ENCODE results near the gene KRT78. TPM values are rescaled to one million over a fixed set of nuclear protein-coding genes. Genes with fewer than 3 reads are reported as not detected.
A peak's percentile ranks its signal among the peaks of the same experiment; 100 is the strongest.

KRT78 gene
- total RNA-seq, 2 donors from 2014 or later = not detected

GRCh38 chr12:52847335-52848102 lies 1.3 kb downstream of the KRT78 start:
- intact Hi-C loops (cut with DNase I, micrococcal nuclease) = no loop called here
- ATAC-seq (no peak), DNase-seq (no peak)

GRCh38 chr12:52846356-52846970 lies 2.3 kb downstream of the KRT78 start:
- intact Hi-C loops (cut with DNase I, micrococcal nuclease) = no loop called here
- ATAC-seq (no peak), DNase-seq (no peak)

- DNase-seq = no peak
- ATAC-seq = no peak
- intact Hi-C loops (cut with DNase I, micrococcal nuclease) = no loop called here
Observed at GRCh38 chr12:52845946-52846345, 2.8 kb downstream of the KRT78 start.

- no peak for DNase-seq
- no peak for ATAC-seq
- intact Hi-C loops (cut with DNase I, micrococcal nuclease) = no loop called here
Observed at GRCh38 chr12:52844386-52844785, 4.4 kb downstream of the KRT78 start.

GRCh38 chr12:52839436-52840105 lies 9.2 kb downstream of the KRT78 start:
- no peak for ATAC-seq
- intact Hi-C loops (cut with DNase I, micrococcal nuclease) = no loop called here
- no peak for DNase-seq

- ATAC-seq (no peak), DNase-seq (no peak)
- intact Hi-C loops (cut with DNase I, micrococcal nuclease) = no loop called here
Observed at GRCh38 chr12:52838609-52839435, 10.0 kb downstream of the KRT78 start.

- intact Hi-C loops (cut with DNase I, micrococcal nuclease) = no loop called here
- DNase-seq = no peak
- ATAC-seq = no peak
Observed at GRCh38 chr12:52837781-52838608, 10.8 kb downstream of the KRT78 start.

- DNase-seq (no peak), ATAC-seq (no peak)
- intact Hi-C loops (cut with DNase I, micrococcal nuclease) = no loop called here
Observed at GRCh38 chr12:52837413-52837741, 11.4 kb downstream of the KRT78 start.

- no peak for DNase-seq
- intact Hi-C loops (cut with DNase I, micrococcal nuclease) = no loop called here
- ATAC-seq = no peak
Observed at GRCh38 chr12:52836491-52837412, 12.0 kb downstream of the KRT78 start.

GRCh38 chr12:52836042-52836466 lies 12.7 kb downstream of the KRT78 start:
- no peak for ATAC-seq

GRCh38 chr12:52835271-52836041 lies 13.3 kb downstream of the KRT78 start:
- intact Hi-C loops (cut with DNase I, micrococcal nuclease) = no loop called here
- ATAC-seq (no peak), DNase-seq (no peak)

More at GRCh38 chr12:52836042-52836466, 12.7 kb downstream of the KRT78 start:
- intact Hi-C loops (cut with DNase I, micrococcal nuclease) = no loop called here
- DNase-seq = no peak

GRCh38 chr12:52834727-52835001 lies 14.1 kb downstream of the KRT78 start:
- ATAC-seq (no peak), DNase-seq (no peak)
- intact Hi-C loops (cut with DNase I, micrococcal nuclease) = no loop called here

- ATAC-seq (no peak), DNase-seq (no peak)
- intact Hi-C loops (cut with DNase I, micrococcal nuclease) = no loop called here
Observed at GRCh38 chr12:52833922-52834726, 14.7 kb downstream of the KRT78 start, which contains the start of gene KRT79. KRT79 (minus strand) TSS chr12:52834311; CDS start chr12:52834260, 51 bp downstream.

- ATAC-seq (peak; percentile 94), DNase-seq (peak in 1 of 2 donors; percentile 22)
- intact Hi-C loops (cut with DNase I, micrococcal nuclease) = no loop called here
Observed at GRCh38 chr12:52832985-52833905, 15.5 kb downstream of the KRT78 start.

GRCh38 chr12:52832451-52832850 lies 16.3 kb downstream of the KRT78 start:
- no peak for ATAC-seq
- intact Hi-C loops (cut with DNase I, micrococcal nuclease) = no loop called here
- no peak for DNase-seq

Measured in left colon (tissue), 2 donors.